ENCODE results near the gene CATSPERE. TPM values are rescaled to one million over a fixed set of nuclear protein-coding genes. Genes with fewer than 3 reads are reported as not detected.

Gene CATSPERE
- total and polyA plus RNA-seq, 9 of the 15 experiments (the other 6 are each of a cell fraction or from before 2014, with no cell fraction given) = 0.06 to 0.16 (median 0.09) TPM; not detected in 3

DNA sequence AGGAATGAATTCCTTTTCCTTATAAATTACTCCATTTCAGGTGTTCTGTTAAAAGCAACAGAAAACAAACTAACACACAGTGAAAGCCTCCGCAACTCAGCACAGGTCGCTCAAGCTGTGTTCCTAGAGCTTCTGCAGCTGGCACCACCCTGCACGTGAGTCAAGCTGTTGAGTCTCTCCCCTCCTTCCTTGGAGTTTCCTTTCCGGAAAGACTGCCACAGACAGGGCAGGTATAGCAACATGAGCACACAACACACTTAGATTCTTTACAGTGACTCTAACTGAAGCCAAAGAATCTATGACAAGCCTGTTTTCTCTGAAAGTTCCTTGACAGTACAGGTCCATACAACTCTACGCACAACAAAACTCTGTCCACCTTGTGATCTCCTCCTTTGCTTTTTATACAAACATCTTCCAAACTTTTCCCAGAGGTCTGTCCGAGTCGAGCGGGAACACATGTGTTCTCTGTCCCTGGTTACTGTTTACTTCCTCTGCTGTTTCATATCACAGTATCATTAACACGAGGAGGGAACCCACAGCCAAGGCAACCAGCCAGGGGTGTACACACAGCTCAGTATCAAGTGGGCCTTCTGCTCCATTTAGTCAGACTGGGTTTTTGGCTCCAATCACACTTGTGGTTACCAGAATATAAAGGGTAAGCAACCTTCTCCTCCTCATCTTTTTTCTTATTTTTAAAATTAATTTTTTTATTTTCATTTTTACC is 153.2 kb downstream of the CATSPERE start (continued):
- TF ChIP-seq, protein P1, sequence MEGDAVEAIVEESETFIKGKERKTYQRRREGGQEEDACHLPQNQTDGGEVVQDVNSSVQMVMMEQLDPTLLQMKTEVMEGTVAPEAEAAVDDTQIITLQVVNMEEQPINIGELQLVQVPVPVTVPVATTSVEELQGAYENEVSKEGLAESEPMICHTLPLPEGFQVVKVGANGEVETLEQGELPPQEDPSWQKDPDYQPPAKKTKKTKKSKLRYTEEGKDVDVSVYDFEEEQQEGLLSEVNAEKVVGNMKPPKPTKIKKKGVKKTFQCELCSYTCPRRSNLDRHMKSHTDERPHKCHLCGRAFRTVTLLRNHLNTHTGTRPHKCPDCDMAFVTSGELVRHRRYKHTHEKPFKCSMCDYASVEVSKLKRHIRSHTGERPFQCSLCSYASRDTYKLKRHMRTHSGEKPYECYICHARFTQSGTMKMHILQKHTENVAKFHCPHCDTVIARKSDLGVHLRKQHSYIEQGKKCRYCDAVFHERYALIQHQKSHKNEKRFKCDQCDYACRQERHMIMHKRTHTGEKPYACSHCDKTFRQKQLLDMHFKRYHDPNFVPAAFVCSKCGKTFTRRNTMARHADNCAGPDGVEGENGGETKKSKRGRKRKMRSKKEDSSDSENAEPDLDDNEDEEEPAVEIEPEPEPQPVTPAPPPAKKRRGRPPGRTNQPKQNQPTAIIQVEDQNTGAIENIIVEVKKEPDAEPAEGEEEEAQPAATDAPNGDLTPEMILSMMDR (IDR thresholded peaks at IDR 0.05 in 2 of 3, conservative IDR thresholded peaks at IDR 0.05 in 1 of 3; ENCODE audit: insufficient read depth in 2 of 3, low read depth in 1 of 3, low read length in 3 of 3) = no peak
- no peak for TF ChIP-seq PRDM10 (IDR thresholded peaks at IDR 0.05; ENCODE audit: partially characterized antibody)
- TF ChIP-seq CREBBP (IDR thresholded peaks at IDR 0.05; ENCODE audit: low read depth, low read length) = no peak
- TF ChIP-seq ZNF75A (CRISPR knock-in tag; IDR thresholded peaks at IDR 0.05) = no peak
- no peak for TF ChIP-seq POLR2H (tag; IDR thresholded peaks at IDR 0.05; ENCODE audit: low read depth)
- TF ChIP-seq CUX1 (CRISPR knock-in tag; IDR thresholded peaks at IDR 0.05) = no peak
